Measurements from ENCODE around the gene LMO2. TPM values are rescaled to one million over a fixed set of nuclear protein-coding genes. Genes with fewer than 3 reads are reported as not detected.

The LMO2 gene
- total and polyA plus RNA-seq, 9 donors, result 6.9 to 48.2 (median 13.5) TPM

- Histone ChIP-seq H3K4me3 (no peak overlapping the region), H3K27ac (no peak overlapping the region), H3K36me3 (no peaks in the 10 kb centered on the region), H3K27me3 (no peaks in the 10 kb centered on the region), H3K4me1 (ENCODE audit: insufficient read depth) (peaks cover 2% of the 10 kb centered on the region), H3K9me3 (no peaks in the 10 kb centered on the region)
- intact Hi-C loops (cut with DNase I), result loop anchor here in 1 of 4 donors (10.0 kb wide), 2 partner anchors 532 to 662 kb away; no protein-coding TSS in a partner anchor
- no peak for DNase-seq
- WGBS, 3 donors, result 86 to 91% (median 89%) methylated on average over 16 of the region's 16 CpGs
- TF ChIP-seq POLR2A (IDR thresholded peaks at IDR 0.05) (no peak), EP300 (IDR thresholded peaks at IDR 0.05) (no peak), CTCF (IDR thresholded peaks at IDR 0.05) (no peak)
Observed at GRCh38 chr11:33832676-33833075, 59.2 kb downstream of the LMO2 start.

- H3K27me3 ChIP-seq, result no peaks in the 10 kb centered on the region
- H3K36me3 ChIP-seq, result no peaks in the 10 kb centered on the region
- no peak for DNase-seq
- intact Hi-C loops (cut with DNase I), result loop anchor here in 1 of 4 donors (10.0 kb wide), 2 partner anchors 534 to 664 kb away; no protein-coding TSS in a partner anchor
- TF ChIP-seq EP300 (IDR thresholded peaks at IDR 0.05) (no peak), POLR2A (IDR thresholded peaks at IDR 0.05) (no peak), CTCF (IDR thresholded peaks at IDR 0.05) (no peak)
- H3K4me3 ChIP-seq, result no peak overlapping the region
- no peak overlapping the region for H3K27ac ChIP-seq
- peaks cover 2% of the 10 kb centered on the region for H3K4me1 ChIP-seq (ENCODE audit: insufficient read depth)
- WGBS, 3 donors, result 48 to 64% (median 51%) methylated on average over 6 of the region's 6 CpGs
- no peaks in the 10 kb centered on the region for H3K9me3 ChIP-seq
Observed at GRCh38 chr11:33830903-33831648, 60.8 kb downstream of the LMO2 start.

- peak; percentile 24 to 53 (median 47) for TF ChIP-seq CTCF (IDR thresholded peaks at IDR 0.05)
- no peak for TF ChIP-seq EP300 (IDR thresholded peaks at IDR 0.05)
- TF ChIP-seq POLR2A (IDR thresholded peaks at IDR 0.05), result no peak
- Histone ChIP-seq H3K27me3 (no peaks in the 10 kb centered on the region), H3K4me3 (peak overlapping the region; percentile 33), H3K27ac (no peak overlapping the region), H3K36me3 (no peaks in the 10 kb centered on the region), H3K9me3 (no peaks in the 10 kb centered on the region), H3K4me1 (ENCODE audit: insufficient read depth) (peaks cover 2% of the 10 kb centered on the region)
- DNase-seq, result peak; percentile 35 to 66 (median 56)
- intact Hi-C loops (cut with DNase I), result loop anchor here in 1 of 4 donors (10.0 kb wide), 3 partner anchors 465 to 665 kb away; no protein-coding TSS in a partner anchor
- 20 to 23% (median 20%) methylated on average over 10 of the region's 10 CpGs for WGBS, 3 donors
Observed at GRCh38 chr11:33829430-33830141, 62.3 kb downstream of the LMO2 start.

- H3K27me3 ChIP-seq, result no peaks in the 10 kb centered on the region
- 4 to 6% (median 5%) methylated on average over 42 to 56 of the region's 56 CpGs for WGBS, 3 donors
- peak overlapping the region; percentile 33 for H3K4me3 ChIP-seq
- H3K4me1 ChIP-seq (ENCODE audit: insufficient read depth), result peaks cover 2% of the 10 kb centered on the region
- TF ChIP-seq POLR2A (IDR thresholded peaks at IDR 0.05) (no peak), CTCF (IDR thresholded peaks at IDR 0.05) (no peak), EP300 (IDR thresholded peaks at IDR 0.05) (no peak)
- H3K27ac ChIP-seq, result no peak overlapping the region
- intact Hi-C loops (cut with DNase I), result loop anchor here in 1 of 4 donors (10.0 kb wide), 1 partner anchor 464 kb away; no protein-coding TSS in a partner anchor
- no peak for DNase-seq
- H3K36me3 ChIP-seq, result no peaks in the 10 kb centered on the region
- no peaks in the 10 kb centered on the region for H3K9me3 ChIP-seq
Observed at GRCh38 chr11:33828604-33829429, 63.1 kb downstream of the LMO2 start.
